Fibroblast of skin of right quadriceps (primary cell): ENCODE results near the gene KIAA2012.

Source experiments
- DNase-seq: peaks from one replicate; pipeline ENCODE4 v3.0.0-alpha.2; 2013

Gene KIAA2012

DNA sequence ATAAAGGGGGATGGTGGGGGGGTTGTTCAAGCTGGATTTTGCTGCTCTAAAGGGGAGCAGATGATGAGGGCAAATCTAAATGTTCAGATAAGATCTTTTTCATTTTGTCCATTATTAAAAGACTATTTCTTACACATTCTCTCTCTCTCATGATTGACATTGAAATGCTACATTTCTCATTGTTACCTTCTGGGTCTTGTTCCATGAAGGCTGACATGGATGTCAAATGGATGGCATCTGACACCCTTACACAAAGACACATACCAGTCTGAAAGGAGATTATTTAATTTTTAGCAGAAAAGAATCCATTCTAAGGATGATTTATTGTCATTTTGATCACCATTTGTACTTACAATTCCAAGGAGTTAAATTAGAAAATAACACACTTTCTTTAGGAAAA is 28.3 kb upstream of the KIAA2012 start:
- no peak for DNase-seq

DNA sequence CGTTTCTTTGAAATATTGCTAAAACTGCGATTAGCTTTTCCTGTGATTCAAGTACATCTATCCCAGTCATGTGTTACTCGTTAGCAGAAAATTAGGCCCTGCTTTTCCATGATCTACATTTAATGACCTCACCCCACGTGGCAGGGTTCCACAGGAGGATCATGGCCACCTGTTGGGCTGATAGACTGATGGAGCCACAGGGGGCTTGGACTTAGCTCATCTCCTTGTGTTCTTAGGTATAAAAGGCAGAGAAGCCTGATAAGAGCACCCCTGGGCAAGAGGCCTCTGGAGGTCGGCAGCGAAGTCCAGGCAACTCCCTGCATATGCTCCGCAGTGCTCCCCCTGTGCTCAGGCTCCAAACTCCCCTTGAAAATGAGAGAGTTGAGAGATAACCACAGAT is 26.5 kb upstream of the KIAA2012 start:
- DNase-seq = peak; percentile 47

DNA sequence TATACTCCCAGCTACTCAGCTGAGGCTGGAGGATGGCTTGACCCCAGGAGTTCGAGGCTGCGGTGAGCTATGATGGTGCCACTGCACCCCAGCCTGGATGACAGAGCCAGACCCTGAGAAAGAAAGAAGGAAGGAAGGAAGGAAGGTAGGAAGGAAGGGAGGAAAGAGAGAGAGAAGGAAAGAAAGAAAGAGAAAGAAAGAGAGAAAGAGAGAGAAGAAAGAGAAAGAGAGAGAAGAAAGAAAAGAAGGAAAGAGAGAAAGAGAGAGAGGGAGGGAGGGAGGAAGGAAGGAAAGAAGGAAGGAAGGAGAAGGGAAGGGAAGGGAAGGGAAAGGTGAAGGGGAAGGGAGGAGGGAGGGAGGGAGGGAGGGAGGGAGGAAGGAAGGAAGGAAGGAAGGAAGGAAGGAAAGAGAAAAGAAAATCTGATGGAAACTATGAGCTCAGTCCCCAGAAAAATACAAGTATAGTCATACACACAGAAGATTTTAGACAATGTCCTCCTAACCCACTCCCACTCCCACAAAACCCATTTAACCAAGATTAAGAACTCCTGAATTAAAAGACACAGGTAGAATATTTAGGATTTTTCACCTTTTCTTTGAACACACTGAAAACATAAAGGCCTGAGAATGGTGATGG is 23.8 kb upstream of the KIAA2012 start:
- no peak for DNase-seq

DNA sequence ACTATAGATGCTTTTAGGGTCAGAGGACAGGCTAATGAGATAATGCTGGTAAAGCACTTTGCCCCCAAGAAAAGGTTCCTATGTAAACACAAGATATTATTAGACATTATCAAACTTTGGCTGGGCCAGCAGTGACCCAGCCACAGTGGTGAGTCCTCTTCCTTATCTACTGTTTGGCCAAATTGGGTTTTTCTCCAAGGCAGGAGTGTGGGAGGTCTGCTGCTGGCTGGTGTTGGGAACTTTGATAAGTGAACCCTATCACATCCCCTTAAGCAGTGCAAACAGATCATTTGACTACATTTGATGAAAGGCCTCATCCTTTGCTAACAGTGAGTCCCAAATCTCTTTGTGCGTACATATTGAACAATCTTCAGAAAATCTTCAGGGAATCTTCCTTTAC is 23.2 kb upstream of the KIAA2012 start:
- no peak for DNase-seq

DNA sequence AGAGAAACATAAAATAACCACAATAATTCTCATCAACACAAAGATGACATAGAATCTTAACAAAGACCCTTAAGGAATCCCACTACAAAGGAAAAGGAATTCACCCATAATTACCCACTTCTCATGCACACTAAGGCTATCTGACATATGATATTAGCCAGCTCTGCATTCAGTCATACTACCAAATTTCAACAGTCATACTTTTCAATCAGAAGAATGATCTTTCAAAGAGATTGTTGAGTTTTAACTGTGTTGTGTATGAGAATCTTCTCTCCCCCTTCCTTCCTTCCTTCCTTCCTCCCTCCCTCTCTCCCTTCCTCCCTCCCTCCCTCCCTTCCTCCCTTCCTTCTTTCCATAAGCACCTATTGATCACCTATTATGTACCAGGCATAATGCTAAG is 22.4 kb upstream of the KIAA2012 start:
- DNase-seq = no peak

DNA sequence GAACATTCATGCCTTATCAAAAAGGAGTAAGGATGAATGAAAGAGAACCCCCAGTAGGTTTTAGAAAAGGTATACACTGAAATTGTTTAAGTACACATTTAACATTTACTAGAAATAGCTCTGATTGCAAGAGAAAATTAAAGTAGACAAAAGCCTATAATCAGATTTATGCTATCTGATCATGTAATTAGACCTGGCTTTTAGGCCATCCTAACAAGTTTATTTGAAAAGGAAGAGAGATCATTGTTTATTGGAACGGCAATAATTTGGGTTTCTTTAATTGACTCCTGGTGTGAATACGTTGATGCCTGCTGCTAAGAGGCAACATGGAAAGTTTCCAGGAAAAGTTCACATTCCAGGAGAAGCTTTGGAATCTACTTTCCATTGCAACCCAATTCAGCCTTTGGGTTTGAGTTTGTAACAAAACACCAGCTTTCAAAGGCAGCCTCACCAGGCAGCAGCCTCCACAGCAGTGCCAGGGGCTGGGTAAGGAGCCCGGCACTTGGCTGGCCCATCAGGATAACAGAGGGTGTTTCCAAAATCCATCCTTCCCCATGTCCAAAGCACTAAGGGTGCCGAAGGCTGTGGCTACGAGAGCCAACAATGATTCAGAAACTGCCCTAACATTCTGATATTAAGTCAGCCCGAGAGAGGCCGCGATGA is 21.4 kb upstream of the KIAA2012 start:
- DNase-seq = peak; percentile 85

DNA sequence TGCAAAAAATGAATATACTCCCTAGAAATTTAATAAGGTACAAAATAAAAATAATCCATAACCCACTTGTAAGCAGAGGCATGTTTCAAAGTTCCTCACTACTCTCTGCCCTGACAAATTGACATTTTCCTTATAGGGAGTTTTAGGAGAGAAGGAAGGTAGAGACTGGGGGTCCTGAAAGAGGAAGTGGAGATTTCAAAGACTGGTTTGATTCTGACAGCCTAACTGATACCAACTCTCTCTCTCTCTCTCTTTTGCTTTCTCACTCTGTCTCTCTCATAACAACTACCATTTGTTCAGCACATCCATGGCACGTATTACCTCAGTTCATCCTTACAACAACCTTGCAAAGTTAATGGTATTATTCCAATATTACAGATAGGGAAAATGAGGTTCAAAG is 20.8 kb upstream of the KIAA2012 start:
- DNase-seq = no peak

DNA sequence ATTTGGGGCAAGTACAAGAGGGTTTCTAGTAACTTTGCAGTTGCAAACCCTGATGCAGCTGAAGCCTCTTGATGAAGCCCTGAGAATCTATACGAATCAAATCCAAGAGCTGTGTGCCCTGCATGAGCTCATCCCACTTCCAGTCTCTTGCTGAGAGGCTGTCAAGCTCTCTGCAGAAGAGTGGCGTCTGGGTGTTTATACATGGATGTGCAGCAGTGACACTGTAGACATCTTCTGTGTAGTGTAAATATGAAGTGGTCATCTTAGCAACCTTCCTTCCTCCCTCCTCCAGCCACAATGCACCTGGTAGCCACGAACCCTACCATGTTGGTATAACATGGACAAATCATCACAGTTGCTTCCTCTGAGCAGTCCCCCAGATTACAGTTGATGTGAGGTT is 18.4 kb upstream of the KIAA2012 start:
- DNase-seq = no peak

DNA sequence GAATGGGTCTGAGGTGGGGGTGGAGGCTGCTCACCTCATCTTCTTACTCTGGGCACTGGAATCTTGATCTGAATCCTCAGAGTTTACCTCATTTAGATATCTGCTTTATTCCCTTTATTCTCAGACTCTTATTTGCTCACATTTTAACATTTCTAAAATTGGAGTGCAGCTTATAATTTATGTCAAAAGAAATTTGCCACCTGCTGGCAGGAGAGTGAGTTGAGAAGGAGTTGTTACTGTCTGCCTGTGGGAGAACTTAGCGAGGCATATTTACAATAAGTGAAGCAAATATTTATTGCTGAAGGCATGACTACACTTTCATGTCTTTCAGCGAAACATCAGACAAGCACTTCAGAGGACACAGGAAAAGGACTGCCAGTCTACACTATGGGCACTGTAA is 16.4 kb upstream of the KIAA2012 start:
- no peak for DNase-seq

DNA sequence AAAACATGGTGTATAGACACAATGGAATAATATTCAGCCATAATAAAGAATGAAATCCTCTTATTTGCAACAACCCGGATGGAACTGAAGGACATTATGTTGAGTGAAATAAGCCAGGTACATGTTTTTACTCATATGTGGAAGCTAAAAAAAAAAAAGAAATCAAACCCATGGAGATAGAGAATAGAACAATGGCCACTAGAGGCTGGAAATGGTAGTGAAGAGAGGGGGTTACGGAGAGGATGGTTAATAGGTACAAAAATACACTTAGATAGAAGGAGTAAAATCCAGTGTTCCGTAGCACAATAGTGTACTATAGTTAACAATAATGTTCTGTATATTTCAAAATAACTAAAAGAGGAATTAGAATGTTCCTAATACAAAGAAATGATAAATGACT is 12.8 kb upstream of the KIAA2012 start:
- DNase-seq = no peak

DNA sequence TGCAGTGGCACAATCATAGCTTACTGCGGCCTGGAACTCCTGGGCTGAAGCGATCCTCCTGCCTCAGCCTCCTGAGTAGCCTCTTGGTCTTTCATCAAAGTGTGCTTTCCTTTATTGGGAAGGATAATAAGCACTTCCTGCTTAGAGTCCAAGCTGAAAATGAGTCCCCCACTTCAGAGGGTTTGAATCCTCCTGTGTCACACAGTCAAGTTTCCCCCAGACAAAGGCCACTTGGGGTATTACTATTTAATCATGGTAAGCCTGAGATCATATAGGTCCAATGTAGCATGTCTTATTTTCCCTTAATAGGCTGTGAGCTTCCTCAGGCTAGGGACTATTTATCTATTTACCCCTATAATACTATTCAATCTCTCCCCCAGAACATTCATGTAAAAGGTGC is 11.4 kb upstream of the KIAA2012 start:
- no peak for DNase-seq

DNA sequence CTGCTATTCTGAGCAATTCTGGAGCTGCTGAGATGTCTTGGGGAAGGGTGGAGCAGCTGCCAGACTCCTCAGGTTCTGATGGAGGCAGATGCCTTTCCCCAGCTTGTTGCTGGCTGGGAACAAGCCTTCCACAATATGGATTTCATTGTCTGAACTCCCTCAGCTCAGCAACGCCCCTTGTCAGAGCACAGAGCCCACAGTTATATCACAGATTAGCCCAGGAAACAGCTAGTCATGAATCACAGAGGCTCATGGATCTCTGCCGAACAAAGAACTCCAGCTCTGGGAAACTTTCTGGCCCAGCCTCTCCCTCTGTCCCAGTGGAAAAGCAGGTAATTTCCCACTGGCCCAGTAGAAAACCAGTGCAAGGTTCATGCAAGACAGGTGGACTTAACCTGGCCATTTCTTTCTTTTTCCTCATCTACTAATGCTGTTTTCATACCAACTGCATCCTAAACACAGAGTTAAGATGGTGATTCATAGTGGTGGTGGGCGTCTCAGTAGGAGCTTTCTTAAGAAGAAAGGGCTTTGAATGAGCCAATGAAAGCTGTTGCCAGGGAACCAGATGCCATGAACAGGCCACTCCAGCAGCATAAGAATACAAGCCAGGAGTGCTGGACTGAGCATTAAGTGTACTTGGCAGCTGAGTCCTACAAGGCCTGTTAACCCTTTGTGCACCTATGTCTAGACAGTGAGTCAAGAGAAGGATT is 8.7 kb upstream of the KIAA2012 start:
- DNase-seq = peak; percentile 92

DNA sequence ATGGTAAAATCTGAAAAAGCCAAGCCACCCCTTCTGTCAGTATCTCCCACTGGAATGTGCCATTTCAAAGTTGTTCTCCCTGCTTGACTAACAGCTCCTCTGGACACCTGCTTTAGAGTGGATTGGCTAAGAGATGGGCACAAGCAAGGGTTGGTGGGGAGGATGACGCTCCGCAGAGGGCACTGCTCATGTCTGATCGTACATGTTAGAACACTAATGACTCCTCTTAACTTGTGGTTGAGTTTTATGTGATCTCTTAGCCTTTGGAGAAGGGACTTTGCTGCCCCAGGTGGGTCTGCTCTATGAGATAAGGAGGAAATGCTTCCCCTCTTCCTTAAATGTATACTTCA is 8.2 kb upstream of the KIAA2012 start:
- DNase-seq = no peak

DNA sequence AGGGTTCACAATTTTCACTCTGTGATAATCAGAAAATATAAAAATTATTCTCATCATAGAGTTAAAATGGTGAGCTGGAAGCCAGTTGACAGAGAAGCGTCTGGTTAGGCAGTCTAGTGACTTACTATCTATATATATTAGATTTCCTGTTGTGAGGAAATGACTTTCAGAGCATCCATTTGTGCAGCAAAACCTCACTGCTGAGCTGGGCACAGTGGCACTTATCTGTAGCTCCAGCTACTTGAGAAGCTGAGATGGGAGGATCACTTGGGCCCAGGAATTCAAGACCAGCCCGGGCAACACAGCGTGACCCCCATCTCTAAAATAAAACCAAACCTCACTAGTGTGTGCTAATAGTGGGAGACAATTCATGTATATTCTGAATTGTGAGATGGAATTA is 7.2 kb upstream of the KIAA2012 start:
- DNase-seq = no peak

DNA sequence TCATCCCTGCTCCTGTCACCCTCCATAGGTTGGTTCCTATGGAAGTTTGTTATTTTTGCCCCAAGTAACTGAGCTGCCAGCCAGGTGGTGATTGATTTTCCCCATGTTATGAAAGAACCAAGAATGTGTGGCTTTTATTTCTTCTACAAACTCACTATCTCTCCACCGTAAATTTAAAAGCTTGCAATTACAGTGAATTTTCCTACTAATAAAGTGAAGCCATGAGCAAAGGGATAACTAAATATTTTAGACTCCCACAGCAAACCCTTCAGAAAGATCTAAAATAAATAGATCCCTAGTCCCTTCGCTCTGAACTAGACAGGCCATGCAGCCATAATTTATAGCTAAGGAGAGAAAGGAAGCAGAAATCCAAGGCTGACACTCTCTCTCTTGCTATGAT is 6.2 kb upstream of the KIAA2012 start:
- no peak for DNase-seq

DNA sequence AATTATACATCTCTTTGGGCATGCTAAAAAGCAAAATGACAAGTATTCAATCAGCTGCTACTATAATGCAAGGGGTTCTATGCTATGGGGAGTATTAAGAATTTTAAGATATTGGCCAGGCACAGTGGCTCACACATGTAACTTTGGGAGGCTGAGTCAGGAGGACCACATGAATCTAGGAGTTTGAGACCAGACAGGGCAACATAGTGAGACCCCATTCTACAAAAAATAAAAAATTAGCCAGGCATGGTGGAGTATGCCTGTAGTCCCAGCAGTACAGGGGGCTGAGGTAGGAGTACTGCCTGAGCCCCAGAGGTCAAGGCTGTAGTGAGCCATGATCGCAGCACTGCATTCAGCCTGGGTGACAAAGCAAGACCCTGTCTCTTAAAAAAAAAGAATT is 5.5 kb upstream of the KIAA2012 start:
- DNase-seq = no peak

DNA sequence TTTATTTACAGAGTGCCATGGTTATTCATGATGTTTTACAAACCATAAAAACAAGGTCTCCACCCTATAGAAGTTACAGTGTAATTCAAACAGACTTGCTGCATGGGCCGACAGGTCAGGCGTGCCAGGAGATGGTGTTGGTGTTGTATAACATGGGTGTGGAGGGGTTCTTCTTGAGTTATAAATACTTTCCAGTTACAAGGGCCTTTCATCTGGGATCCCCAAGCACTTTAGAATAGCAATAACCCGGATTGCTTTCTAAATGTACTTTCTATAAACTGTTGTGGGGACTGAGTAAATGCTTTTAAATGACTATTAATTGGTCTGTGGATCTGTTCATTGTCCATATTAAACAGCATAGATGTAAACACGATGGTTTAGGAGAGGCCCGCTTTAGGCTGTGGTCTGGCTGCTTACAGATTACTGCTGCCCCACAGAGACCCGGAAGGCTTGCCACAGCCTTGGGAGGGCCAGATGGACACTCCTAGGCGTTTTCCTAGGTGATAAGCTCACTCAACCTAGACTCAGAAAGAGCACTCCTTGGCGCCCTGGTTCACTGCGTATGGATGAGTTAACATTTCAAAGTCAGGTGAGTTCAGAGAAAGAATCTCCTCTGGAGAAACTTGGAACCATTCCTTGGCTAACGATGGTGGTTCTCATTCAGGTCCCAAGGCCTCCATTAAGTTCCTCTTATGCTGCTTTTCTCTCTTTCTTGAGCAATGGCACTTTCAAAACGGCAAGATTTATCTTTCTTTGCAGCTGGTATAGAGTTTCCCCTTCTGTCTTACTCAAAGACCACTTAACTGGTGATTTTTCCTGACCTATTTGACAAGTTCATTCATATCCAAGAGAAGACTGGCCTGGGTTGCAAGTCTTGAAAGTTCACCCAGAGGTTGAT is 3.6 kb upstream of the KIAA2012 start:
- no peak for DNase-seq

DNA sequence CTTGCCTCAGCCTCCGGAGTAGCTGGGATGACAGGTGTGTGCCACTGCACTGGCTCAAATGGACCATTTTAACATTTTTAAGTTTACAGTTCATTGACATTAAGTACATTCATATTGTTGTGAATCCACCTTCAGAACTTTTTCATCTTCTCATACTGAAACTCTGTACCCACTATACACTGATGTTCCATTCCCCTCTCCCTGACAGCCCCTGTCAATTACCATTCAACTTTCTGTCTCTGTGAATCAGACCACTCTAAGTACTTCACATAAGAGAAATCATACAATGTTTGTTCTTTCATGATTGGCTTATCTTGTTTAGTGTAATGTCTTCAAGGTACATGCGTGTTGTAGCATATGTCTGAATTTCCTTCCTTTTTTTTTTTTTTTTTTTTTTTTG is 1.9 kb upstream of the KIAA2012 start:
- DNase-seq = no peak

DNA sequence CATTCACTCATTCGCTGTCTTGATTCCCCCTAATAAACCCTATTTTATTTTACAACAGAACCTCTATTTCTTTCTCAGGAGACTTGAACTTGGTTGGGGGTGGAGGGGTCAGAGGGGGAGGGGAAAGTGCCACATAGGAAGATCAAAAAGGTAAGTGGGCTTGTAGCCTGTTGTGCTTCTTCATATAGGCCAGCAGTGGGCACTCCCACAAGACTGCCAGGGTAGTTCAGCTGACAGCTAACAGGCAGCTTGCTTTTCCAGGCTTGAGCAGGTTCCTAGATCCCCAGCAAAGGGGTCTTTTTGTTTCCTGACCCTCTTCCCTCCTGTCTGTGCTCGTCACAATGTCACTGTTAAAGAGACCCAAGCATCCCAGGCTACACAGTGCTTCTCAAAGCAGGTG is 829 bp upstream of the KIAA2012 start:
- no peak for DNase-seq

DNA sequence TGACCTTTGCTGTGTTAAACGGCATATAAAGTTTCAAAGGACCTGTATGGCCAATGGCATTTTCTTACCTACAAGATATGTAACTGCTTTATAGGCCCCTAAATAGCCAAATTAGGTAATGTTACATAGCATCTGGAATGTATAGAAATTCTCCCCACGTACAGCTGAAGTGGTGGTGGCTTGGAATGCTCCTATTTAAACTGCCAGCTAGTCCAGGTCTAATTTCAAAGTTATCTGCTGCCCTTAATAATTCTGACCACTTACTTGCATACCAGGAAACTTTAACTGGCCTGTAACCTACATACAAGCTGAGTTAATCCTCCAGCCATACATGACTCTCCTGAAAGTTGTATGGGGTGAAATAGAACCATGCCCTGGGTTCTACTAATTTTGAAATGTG is 1.3 kb downstream of the KIAA2012 start:
- DNase-seq = peak; percentile 52

DNA sequence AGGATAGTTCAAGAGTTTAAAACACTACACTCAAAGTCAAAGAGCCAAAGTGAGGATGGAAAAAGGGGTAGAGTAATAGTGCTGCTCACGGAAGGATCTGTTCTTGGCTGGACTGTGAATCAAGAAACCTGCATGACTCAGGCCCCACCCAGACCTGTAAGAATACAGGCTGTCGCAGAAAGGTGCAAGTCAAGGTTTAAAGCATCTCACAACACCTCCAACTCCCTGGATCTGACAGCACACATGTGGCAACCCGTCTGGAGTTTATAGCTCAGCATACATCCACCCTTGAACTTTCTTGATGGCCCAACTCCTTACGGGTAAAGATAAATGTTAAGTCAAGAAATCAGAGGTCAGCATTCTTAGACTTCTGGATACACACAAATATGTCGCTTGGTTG is 6.3 kb downstream of the KIAA2012 start:
- DNase-seq = no peak

DNA sequence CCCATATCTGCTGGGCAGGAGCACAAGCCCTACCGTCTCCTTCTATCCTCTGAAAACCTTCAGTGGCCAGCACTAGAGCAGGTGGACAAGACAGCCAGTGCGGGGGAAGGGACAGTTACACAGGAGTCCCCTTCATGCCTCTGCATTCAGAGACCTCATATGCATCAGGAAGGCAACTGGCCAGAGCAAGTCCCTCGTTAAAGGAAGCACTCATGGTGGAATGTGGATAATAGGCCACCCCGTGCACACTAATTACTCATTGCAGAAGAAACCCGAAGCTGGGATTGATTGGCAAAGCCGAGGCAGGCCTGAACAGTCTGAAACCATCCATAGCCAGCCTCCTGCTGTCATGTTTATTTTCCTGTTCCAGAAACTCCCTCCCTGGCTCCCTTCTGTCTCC is 11.2 kb downstream of the KIAA2012 start:
- DNase-seq = peak; percentile 70

DNA sequence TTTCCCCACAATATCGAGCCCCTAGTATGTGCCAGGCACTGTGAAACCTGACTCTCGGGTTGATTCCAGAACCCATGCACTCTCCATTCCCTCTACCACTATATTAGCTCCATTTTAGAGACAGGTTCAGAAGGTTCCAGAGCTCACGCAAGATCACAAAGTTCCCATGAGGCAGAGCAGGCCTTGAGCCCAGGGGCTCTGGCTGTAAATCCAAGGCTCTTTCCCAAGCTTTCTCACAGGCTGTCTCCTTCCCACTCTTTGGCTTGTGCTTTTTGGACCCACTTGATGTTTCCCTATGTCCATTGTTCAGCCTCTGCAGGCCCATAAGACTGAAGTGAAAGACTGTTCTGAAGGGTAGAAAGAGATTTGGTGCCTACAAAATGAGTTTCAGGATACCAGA is 15.7 kb downstream of the KIAA2012 start:
- no peak for DNase-seq

DNA sequence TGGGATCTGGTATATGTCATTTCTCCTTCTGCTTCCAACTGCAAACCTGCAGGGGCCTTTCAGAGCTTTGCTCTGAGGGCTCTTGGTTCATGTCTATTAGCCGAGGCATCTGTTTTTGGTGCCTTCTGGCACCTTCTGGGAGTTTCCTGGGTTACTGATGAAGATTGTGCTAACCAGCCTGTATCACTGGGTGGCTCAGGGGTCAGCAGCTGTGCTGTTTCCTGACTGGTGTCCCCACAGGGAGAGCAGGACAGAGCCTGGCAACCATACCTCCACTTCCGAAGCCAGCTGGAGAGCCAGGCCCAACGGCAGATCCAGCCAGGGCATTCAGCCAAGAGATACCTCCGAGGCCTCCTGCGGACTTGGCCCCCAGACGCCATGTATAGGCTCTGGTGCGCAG is 17.5 kb downstream of the KIAA2012 start:
- DNase-seq = no peak
